Spleen (tissue), 7 donors: ENCODE measurements around the gene AHRR.
"Not testable (repeated sequence)": the region's sequence is repeated elsewhere in the genome, so short reads cannot be mapped to it uniquely, and the experiment has no call there.

ENCODE experiments used
- POLR2A ChIP-seq, 3 donors: fragments of 450-650 bp; IDR thresholded peaks; one replicate each; pipeline ENCODE4 v1.5.1; 2017; ENCODE audit warnings: antibody characterized with exemption in 3 of 3, mild to moderate bottlenecking in 1 of 3
- POLR2AphosphoS5 ChIP-seq, 3 donors: sonication (generic); formaldehyde crosslinking; IDR thresholded peaks; one replicate each; pipeline ENCODE4 v1.5.1; 2017; ENCODE audit warnings: antibody characterized with exemption in 3 of 3
- TF ChIP-seq, protein P1 (sequence below), 11 experiments: fragments of 200-600 bp in 7 of 11; fragments of 450-650 bp in 4 of 11; sonication (generic) in 4 of 11; IDR thresholded peaks in 8 of 11; conservative IDR thresholded peaks in 3 of 11; 1 replicate in 7 of 11; 2 replicates in 4 of 11; pipeline versions ENCODE4 v1.4.0 to v1.8.0; 2016 to 2021; ENCODE audit warnings: antibody characterized with exemption in 11 of 11, inconsistent platforms in 4 of 11, mild to moderate bottlenecking in 1 of 11
- donor health status: DM: no; HTN: no; CAD: no; lungs with moderate emphysema.
- donor health status: DM: no; HTN: no; CAD: no.
- donor health status: DM: no; HTN: no; CAD: no.

DNA sequence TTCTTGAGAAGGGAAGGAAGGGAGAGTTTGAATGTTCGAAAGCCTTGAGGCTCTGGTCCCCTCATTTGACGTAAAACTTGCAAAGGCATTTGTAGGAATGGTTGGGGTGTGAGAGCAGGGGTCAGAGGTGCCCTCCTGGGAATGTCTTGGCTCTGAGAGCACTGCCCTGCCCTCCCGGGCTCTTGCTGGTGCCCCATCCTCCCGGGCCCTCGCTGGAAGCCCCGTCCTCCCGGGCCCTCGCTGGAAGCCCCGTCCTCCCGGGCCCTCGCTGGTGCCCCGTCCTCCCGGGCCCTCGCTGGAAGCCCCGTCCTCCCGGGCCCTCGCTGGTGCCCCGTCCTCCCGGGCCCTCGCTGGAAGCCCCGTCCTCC is 48.3 kb downstream of the AHRR start:
- TF ChIP-seq, protein P1, sequence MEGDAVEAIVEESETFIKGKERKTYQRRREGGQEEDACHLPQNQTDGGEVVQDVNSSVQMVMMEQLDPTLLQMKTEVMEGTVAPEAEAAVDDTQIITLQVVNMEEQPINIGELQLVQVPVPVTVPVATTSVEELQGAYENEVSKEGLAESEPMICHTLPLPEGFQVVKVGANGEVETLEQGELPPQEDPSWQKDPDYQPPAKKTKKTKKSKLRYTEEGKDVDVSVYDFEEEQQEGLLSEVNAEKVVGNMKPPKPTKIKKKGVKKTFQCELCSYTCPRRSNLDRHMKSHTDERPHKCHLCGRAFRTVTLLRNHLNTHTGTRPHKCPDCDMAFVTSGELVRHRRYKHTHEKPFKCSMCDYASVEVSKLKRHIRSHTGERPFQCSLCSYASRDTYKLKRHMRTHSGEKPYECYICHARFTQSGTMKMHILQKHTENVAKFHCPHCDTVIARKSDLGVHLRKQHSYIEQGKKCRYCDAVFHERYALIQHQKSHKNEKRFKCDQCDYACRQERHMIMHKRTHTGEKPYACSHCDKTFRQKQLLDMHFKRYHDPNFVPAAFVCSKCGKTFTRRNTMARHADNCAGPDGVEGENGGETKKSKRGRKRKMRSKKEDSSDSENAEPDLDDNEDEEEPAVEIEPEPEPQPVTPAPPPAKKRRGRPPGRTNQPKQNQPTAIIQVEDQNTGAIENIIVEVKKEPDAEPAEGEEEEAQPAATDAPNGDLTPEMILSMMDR (IDR thresholded peaks at IDR 0.05 in 8 of 11, conservative IDR thresholded peaks at IDR 0.05 in 3 of 11) = not testable (repeated sequence)
- not testable (repeated sequence) for TF ChIP-seq POLR2AphosphoS5, POLR2A (IDR thresholded peaks at IDR 0.05)
